Measurements from ENCODE around the gene MAST1. TPM values are rescaled to one million over a fixed set of nuclear protein-coding genes. Genes with fewer than 3 reads are reported as not detected.
"Not testable (repeated sequence)": the region's sequence is repeated elsewhere in the genome, so short reads cannot be mapped to it uniquely, and the experiment has no call there.

Gene MAST1
- polyA plus RNA-seq, 1 donor, result 0.52 TPM

DNA sequence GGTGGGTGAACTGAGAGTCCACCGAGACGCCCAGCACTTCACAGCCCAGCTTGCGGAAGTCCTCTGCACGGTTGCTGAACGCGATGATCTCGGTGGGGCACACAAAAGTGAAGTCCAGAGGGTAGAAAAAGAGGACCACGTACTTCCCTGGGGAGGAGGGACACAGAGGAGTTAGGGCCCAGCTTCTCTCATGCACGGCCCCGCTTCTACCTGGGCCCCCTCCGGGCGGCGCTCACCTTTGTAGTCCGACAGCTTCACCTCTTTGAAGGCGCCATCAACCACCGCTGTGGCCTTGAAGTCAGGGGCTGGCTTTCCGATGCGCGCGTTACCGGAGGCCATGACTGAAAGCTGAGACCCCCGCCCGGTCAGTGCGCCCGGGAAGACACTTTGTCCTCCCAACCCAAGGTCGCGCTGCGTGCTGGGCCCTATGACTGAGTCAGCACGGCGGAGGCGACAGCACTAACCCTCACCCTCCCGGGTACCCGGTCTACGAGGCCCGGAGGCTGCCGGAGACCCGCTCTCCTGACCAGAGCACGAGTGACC lies 37.3 kb upstream of the MAST1 start:
- no peak for DNase-seq (ENCODE audit: low read depth)

DNA sequence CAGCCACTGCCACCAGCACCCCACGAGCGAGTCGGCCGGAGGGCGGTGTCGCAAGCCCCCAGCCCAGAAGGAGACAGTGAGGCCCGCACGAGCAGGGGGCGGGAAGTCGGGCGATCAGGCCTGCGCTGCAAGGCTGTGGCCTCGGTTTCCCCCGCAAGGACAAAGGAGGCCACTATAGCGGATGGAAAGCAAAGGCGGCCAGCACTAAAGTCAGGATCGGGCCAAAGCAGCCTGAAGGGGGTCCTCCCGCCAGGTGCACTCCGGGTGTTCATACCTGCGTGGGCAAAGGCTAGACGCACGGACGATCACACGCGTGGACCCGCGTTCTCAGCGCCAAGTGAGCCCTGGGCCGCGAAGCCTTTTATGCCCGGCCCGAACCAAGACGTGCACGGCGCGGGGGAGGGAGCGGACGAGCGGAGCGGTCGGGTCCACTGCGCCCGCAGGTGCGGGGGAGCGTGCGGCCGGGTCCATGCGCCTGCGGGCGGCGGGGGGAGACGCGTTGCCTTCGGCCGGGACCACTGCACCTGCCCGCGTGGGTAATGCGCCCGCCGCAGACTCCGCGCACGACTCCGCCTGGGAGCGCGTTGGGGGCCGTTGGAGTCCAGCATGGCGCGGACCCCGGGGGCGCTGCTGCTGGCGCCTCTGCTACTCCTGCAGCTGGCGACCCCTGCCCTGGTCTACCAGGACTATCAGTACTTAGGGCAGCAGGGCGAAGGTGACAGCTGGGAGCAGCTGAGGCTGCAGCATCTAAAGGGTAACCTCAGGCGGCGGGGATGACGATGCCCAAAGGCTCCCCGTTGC lies 36.6 kb upstream of the MAST1 start, which contains the start of the genes PRDX2 and THSD8:
PRDX2 (minus strand) TSS at position 335 of the 801 bp plus-strand sequence. CDS start 539 bp downstream, outside the sequence.
THSD8 (plus strand) TSS at position 604 of the 801 bp plus-strand sequence; CDS start at position 607, 3 bp downstream.
- no peak for DNase-seq (ENCODE audit: low read depth)

DNA sequence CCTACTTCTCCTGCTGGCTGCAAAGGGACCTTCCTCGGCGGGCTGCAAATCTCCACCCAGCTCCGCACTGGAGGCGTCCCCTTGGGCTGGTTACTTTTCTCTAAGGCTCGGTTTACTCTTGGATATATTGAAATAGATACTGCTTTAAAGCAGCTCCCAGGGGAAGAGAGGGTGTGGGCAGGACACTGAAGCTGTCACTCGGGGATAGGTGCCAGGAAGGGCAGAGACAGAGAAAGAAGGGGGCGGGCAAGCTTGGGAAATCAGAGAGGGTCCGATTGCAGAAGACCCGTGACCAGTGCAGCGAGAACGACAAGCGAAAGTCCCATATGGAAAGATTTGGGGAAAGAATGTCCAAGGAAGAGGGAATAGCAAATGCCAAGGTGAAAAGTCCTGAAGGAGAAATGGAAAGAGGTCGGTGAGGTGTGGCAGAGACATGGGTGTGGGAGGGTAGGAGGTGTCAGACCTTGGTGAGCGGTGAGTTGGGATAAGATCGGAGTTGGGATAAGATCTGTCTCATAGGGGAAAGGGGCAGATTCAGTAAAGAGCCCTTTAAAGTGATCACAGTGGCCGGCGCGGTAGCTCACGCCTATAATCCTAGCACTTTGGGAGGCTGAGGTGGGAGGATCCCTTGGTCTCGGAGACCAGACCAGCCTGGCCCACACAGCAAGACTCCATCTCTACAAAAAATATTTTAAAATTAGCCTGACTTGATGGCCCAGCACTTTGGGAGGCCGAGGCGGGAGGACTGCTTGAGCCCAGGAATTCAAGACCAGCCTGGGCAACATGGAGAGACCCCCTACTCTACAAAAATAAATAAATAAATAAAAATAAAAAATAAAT lies 35.8 kb upstream of the MAST1 start:
- DNase-seq (ENCODE audit: low read depth), result no peak

DNA sequence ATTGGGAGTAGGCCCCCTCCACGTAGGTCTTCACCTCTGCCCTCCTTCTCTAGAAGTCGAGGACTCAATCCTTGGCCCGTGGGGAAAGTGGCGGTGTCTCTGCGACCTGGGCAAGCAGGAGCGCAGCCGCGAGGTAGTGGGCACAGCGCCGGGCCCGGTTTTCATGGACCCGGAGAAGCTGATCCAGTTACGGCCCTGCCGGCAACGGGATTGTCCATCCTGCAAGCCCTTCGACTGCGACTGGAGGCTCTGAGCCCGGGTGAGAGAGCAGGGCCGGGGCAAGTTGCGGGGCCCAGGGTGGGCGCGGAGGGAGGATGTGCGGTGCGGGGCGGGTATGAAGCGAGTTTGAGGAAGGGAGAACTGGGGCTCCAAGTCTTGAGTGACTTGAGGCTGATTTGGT lies 34.3 kb upstream of the MAST1 start:
- DNase-seq (ENCODE audit: low read depth), result no peak

DNA sequence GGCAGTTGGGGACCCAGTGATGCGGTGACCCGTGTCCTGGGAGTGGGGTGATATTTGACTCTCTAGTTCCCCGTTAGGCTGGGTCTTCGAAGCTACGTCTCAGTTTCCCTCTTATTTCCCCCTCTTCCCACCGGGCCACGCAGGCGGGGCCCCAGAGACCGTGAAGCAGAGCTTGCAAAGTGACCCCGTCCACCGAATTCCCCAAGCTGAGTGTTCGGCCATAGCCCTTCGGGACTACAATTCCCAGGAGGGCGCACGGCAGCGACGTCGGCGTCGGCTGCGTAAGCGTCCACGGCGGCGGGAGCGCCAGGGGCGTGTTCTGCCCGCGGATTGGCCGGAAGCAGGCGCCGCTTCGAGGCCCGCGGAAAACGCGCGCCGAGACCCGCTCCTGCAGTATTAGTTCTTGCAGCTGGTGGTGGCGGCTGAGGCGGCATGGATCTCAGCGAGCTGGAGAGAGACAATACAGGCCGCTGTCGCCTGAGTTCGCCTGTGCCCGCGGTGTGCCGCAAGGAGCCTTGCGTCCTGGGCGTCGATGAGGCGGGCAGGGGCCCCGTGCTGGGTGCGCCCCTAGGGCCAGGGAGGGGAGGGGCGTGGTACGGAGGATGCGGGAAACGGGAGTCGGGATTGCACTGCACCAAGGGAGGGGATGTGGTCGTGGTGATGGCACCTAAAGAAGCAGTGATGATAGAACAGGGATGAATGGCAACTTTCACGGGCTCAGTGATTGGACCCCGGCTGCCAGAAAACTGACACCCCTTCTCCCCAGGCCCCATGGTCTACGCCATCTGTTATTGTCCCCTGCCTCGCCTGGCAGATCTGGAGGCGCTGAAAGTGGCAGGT lies 31.9 kb upstream of the MAST1 start, which contains the start of gene RNASEH2A:
RNASEH2A (plus strand) TSS at position 343 of the 840 bp plus-strand sequence; CDS start at position 433, 90 bp downstream.
- no peak for DNase-seq (ENCODE audit: low read depth)

DNA sequence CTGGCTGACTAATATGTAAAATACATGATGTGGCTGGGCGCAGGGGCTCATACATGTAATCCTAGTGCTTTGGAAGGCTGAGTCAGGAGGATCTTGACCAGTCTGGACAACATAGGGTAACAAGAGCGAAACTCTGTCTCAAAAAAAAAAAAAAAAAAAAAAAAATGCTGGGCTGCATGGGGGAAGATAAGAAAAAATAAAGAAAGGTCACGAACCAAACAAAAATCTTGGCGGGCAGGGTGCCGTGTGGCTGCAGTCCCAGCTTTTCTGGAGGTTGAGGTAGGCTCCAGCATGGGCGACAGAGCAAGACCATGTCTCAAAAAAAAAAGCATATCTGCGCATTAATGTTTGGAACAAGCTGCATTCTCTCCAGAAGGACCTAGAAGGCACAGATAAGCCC lies 23.2 kb upstream of the MAST1 start:
- DNase-seq (ENCODE audit: low read depth), result no peak

DNA sequence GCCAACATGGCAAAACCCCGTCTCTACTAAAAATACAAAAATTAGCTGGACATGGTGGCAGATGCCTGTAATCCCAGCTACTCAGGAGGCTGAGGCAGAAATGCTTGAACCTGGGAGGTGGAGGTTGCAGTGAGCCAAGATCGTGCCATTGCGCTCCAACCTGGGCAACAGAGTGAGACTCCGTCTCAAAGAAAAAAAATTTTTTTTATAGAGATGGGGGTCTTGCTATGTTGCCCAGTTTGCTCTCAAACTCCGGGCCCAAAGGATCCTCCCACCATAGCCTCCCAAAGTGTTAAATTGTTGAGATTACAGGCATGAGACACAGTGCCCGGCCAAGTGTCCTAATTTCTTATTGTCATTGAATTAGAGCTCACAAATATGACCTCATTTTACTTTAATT lies 21.1 kb upstream of the MAST1 start:
- not testable (repeated sequence) for DNase-seq (ENCODE audit: low read depth)

DNA sequence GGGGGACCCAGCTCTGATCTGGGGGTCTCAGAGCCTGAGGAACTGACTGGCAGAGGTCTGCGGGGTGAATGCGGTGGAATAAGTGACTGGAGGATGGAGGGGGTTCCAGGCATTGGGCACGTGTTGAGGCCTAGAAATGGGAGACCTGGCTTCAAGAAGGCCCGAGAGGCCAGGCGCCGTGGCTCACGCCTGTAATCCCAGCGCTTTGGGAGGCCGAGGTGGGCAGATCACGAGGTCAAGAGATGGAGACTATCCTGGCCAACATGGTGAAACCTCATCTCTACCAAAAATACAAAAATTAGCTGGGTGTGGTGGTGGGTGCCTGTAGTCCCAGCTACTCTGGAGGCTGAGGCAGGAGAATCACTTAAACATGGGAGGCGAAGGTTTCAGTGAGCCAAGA lies 20.5 kb upstream of the MAST1 start:
- DNase-seq (ENCODE audit: low read depth), result not testable (repeated sequence)

DNA sequence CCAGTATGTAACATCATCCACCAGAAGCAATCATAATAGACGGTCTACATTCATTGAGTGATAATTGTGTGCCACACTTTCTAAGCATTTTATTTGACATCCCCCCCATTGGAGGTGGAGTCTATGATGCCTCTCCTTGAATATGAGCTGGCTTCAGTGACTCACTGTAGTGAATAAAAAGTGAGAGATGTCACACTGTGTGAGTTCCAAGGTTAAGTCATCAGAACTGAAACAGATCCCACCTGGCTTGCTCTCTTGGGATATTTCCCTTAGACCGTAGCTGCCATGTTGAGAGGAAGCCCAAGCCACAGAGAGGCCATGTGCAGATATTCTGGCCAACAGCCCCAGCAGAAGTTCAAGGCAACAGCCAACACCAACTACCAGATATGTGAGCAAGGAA lies 16.6 kb upstream of the MAST1 start:
- no peak for DNase-seq (ENCODE audit: low read depth)

DNA sequence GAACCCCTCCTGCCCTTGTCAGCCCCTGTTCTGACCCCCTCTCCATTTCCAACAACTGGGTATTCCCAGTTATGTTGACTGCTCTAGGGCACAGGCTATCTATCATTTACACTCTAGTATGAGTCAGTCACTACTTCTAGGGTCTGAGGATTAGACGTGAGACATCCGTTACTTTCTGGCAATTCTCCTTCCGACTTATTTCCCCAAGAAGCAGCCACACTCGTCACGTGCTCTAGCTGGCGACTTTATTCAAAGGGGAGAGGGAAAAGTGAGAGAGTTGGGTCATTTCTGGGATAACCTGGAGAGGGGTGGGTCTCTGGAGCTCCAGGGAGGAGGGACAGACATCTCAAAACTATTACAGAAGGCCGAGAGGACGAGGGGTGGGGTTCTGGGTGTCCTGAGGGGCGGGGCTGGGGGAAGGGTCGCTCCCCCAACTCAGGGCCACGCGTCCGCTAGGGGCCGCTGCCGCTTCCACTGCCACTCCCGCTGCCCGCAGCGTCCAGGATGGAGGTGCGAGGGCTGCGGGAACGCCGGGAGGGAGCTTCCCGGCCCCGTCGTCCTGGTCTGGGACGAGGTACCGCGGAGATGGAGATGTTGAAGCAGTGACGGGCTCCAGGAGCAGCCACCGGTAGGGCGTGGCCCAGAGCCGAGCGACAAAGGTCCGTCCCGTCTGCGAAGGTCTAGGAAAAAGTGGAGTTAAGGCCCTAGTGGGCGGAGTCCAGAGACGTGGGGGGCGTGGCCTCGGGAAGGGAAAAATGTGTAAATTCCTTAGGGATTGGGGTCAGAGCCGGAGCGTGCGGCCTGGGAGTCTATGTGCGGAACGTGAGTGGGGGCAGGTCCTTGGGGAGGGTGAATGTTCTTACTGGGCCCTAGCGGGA lies 12.8 kb upstream of the MAST1 start:
- DNase-seq (ENCODE audit: low read depth), result no peak

DNA sequence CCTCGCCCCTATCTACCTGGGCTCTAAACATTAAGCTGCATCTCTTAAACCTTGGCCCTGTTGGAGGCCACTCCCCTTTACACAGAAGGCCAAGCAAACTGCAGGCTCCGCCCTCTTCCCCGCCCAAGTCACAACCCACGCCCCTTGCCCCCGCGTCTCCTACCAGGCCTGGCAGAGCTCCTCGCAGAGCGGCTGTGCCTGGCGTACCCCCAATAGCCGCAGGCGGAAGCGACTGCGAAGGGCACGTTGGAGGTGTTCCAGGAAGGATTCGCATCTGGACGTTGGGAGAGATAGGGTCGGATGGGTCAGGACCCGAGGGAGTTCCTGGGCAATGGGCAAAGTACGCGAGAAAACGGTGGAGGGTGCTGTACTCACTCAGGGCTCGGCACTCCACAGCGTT lies 9.8 kb upstream of the MAST1 start:
- DNase-seq (ENCODE audit: low read depth), result no peak

DNA sequence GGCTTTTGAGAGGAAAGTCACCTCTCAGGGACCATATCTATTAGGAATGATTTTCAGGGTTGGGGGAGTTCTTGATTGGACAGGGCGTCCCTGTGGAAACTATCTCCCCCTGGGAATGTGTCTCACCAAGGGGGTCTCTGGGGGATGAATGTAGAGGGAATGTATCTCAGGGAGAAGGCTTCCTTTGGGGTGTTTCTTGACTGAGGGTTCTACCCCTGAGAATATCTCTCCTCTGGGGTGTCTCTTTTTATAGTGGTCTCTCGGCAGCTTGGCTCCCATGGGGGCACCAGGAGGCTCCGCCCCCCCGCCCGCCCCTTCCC lies 4.9 kb upstream of the MAST1 start:
- no peak for DNase-seq (ENCODE audit: low read depth)

DNA sequence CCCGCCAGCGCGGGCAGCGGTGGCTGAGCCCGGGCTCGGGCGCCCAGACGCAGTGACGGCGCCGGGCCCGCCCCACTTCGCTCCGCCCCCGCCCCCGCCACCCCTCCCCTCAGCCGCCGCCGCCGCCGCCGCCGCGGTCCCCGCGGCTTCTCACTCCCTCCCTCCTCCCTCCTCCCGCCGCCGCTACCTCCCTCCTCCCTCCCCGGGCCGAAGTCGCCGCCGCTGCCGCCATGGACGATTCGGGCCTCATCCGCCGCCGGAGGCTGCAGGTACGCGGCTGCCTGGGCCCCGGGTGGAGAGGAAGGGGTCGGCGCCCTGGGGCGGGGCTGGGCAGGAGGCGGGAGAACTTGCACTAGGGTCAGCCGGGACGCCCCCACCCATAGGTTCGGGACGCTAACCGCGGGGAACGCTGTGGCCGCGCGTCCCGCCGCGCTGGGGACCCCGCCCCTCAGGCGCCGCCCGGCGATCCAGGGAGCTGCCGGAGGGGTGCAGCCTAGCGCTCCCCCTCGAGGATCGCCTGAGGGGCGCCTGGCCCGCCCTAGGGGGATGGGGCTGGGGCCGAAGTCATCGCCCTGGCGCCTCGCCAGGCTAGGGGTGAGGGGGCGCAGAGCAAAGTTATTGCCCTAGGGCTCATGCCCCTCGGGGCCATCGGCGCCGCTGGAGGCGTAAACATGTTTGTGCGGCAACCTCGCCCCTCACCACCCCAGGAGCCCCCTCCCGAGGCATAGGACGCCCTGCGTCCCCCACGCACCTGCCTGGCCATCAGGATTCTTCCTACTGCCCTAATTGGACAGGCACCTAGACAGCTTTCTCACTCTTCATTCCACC lies 4.4 kb upstream of the MAST1 start:
- no peak for DNase-seq (ENCODE audit: low read depth)

DNA sequence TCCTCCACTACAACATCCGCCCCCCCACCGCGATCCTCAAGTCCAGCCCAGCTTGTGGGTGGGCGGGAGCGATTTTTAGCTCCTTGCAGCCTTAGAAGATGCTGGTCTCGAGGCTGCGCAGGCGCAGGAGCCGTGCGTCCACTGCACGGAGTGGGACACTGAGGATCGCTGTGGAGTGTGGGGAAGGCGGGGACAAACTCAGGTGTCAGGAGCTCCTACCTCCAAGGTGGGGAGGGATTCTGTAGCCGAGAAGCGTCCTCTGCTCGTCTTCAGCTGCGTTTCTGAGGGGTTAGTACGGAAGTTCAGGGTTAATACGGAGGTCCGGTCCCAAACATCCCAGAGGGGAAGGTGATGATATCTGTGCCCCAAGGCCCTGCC lies 3.8 kb upstream of the MAST1 start, which contains the start of gene RTBDN:
RTBDN (minus strand) TSS at position 14 of the 378 bp plus-strand sequence. CDS start 4,600 bp downstream, outside the sequence.
- DNase-seq (ENCODE audit: low read depth), result no peak

DNA sequence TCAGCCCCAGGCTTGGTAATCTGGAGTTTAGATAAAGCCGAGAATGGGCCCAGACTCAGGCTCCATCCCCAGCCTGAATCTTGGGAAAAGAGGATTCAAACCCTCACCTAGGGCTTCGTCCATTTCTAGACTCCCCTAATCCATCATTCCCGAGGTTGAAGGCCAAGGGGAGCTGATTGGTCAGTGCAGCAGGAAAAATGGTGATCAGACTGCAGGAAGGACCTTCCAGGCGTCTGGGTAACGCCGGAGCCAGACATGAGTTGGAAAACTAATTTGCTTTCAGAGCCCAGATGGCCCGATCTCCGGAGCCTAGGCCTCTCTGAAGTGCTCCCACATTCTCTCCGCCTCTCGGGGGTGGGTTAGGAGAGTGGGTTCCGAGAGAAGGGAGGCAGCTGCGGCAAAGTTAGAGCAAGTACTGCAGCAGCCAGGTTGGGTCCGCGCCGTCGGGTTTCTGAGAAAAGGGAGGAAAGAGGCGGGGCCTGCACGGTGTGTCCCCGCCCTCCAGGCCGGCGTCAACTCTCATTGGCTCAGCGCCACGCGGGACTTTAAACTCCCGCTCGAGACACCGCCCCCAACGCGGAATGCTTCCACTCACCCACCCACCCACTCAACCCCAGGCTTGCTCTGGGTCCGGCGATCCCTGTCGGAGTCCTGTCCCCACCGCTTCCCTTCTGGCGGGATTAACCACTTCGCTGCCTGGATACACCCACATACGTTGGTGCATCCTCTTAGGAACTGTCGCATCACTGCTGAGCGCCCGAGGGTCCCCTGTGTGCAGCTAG lies 3.1 kb upstream of the MAST1 start:
- DNase-seq (ENCODE audit: low read depth), result no peak

DNA sequence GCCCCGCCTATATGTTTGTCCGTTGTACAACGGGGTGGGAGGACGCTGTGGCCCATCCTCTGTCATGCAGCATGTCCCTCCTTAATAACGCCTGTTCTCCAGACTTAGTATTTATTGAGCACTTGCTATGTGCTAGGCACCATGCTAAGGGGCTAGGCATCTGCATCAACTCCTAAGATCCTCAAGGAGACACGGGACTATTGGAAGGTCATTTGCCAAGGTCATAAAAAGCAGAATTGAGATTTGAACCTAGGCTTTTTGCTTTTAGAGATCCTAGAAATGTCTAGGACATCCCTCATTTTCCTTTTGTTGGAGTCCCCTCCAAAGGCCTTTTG lies 1.8 kb upstream of the MAST1 start:
- no peak for DNase-seq (ENCODE audit: low read depth)

DNA sequence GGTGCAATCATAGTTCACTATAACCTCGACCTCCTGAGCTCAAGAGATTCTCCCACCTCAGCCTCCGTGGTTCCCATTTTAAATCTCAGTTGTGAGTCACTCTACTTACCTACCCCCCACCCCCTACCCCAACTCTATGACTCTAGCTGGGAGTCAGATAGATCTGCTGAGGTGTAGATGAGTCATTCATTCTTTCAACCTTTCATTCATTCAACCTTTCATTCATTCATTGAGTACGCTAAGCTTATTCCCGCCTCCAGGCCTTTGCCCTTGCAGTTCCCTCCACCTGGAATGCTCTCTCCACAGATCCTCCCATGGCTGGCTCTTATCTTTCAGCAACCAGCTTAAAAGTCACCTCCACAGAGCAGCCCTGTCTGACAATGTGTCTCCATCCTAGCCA lies 1.1 kb upstream of the MAST1 start:
- DNase-seq (ENCODE audit: low read depth), result no peak

DNA sequence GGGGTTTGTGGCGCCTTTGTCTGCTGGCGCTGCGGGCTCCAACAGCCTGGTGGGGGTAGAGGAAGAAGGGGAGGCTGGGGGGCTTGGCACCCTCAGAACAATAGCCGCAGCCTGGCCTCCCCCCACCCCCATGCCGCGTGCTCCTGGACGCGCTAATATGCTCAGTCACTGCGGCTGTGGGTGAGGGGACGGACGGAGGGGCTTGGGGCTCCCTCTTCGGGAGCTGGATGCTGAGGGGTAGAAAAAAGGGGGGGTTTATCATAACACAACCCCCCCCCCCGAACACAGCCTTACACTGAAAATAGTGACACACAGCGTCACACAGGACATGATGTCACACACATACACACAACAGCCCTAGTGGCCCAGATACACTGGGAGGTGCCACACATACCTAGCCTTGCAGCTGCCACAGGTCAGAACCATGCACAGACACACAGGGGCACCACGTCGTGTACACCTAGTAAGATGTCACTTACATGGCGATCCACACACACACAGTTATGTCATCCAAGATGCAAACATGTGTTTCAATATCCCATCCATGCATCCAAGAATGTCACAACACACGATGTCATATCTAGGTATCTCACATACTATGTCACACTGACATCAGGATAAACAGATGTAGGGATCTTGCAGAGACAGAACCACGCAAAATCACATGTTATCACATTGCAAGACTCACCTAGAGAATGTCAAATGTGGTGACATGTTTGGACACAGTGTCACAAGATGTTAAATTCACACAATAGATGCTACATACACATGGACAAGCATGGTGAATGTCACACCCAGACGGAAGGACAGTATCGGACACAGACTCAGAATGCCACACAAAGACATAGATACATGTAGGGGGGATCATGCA lies 806 bp downstream of the MAST1 start:
- no peak for DNase-seq (ENCODE audit: low read depth)
